ENCODE measurements around the gene ECI1. TPM values are rescaled to one million over a fixed set of nuclear protein-coding genes. Genes with fewer than 3 reads are reported as not detected.

Gene ECI1
- total RNA-seq, 1 donor from 2014 or later: 32.3 TPM

DNA sequence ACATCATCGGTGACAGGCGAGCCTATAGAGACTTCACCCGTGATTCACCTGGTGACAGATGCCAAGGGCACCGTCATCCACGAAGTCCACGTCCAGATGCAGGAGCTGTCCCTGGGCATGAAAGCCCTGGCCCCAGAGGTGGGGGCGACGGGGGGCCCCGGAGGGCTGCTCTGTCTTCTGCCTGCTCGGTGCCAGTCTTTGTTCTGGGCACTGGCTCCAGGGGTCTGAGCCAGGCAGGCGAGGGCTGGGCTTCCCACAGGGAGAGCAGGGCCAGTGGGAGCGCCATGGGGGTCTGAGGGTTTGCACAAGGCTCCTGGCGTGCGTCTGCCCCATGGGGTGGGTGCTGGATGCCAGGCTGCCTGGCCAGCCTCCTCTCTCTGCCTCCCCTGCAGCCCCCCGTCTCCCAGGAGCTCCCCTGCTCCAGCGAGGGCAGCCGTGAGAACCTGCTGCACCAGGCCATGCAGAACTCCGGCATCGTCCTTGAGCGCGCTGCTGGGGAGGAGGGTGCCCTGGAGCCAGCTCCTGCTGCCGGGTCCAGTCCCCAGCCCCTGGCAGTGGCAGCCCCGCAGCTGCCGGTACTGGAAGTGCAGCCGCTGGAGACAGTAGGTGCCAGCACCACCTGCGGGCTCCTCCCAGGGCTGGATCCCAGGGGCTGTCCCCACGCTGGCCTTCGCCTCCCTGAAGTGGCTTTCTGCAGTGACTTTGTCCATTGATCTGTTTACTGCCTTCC lies 18.2 kb downstream of the ECI1 start:
- no peak for DNase-seq

DNA sequence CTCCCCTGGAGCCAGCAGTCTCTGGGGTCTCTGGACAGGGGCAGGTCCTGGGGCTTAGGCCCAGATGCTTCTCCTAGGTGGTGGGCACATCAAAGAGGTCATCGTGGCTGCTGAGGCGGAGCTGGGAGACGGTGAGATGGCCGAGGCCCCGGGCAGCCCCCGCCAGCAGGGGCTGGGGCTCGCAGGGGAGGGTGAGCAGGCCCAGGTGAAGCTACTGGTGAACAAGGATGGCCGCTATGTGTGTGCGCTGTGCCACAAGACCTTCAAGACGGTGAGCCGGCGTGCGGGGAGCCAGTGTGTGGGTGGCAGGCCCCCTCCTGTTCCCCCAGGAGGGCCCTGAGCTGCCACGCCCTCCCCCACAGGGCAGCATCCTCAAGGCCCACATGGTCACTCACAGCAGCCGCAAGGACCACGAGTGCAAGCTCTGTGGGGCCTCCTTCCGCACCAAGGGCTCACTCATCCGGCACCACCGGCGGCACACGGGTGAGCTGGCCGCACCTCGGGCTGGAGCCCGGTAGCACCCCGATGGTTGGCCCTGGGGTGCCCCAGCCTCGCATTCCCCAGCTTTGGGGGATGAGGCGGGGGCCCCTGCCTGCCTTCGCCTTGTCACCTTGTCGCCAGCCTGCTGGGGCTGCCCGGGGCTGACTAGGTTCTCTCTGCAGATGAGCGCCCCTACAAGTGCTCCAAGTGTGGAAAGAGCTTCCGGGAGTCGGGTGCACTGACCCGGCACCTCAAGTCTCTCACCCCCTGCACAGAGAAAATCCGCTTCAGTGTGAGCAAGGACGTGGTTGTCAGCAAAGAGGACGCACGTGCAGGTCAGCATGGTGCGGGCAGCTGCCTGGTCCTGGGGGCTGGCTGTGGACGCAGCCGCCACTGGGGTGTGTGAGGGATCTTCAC lies 19.0 kb downstream of the ECI1 start:
- no peak for DNase-seq

DNA sequence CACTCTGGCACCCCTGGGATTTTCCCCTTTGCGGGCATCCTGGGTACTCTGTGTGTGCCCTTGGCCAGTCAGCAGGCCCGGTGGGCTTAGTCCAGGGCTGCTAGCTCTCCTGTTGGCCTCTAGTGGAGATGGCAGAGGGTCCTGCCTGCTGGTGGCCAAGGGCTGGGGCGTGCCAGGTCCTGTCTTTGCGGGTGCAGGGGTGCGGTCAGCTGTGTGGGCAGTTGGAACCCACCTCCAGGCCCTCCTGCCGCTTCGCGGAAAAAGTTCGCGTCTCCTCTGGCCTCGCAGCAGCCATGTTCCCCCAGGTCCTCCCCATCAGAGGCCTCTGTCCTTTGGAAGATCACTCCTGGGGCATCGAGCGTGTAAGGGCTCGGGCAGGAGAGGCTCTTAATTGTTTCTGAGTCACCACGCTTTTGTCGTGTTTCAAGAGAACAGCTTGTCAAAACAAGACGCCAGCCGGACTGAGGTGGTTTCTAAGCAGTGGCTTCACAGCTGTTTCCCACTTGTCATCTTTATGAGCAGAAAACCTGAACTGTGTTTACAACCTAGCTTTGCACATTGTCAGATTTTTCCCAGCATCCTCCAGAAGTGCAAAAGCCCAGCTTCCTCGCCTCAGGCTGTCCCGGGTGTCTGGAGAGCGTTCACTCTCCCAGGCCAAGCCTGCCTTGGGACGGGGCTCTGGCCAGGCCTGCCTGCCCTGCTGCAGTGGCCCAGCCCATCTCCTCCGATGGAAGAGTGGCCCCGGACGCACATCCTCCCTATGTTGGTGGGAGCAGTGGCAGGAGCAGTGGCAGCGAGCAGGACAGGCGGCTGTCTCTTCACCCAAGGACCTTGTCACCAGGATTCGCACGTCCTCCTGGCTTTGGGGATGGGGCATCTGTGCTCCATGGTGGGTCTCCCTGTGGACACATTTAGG lies 20.1 kb downstream of the ECI1 start:
- DNase-seq: no peak

DNA sequence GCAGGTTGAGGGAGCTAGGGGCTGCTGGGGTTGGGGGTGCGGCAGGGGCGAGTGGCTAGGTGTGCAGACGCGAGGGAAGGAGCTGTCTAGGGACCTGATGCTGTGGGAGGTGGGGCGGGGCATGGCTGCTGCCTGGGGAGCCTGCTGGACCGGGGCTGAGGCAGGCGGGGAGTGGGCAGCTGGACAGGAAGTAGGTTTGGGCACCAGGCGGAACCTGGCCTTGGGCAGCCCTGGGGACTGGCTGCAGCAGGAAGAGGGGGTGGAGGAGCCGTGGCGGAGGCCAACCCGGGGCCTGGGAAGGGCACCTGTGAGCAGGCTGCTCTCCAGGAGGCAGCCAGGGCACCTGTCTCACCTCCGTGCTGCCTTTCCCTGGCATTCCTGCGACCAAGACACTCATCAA lies 21.0 kb downstream of the ECI1 start:
- no peak for DNase-seq

DNA sequence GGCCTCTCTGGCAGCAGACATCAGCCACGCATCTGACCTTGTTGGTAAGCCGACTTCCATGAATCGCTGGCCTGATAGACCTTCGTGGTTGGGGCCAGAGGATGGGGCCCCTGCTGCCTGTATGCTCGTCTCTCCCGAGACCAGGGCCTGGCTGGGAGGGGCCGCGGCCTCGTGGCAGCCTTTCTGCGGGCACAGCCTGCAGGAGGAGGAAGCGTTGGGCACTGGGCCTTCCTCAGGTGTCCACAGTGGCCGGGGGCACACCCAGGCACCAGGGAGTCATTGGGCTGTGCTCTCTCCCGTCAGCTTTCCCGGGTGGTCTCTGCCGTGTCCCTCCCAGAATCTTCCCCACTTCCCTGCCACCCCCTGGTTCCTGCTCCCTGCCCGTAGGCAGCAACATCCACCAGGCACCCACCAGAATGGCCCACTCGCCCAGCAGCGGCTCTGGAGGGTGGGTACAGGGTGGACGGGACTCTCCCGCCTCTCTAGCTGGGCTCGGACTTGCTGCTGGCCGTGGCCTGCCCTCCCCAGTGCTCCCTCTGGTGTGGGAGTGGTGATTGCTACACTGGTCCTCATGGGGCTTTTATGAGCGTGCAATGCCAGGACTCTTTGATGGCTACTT lies 21.6 kb downstream of the ECI1 start:
- DNase-seq: no peak

DNA sequence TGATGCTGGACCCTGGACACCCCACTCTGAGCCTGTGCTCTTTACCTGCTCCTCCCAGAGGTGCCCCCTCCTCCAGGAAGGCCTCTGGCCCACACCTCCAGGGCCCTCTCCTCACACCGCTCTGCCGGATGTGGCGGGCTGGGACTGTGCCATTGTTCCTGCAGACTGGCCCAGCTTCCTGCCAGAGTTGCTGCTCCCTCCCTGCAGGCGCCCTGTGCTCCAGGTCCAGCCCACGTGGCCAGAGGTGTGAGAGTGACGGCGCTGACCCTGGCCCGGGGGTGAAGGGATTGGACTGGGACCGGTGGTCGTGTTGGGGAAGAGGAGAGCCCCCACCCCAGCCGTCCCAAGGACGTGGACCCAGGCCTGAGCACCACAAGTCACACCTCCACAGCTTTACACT lies 22.3 kb downstream of the ECI1 start:
- DNase-seq: no peak

DNA sequence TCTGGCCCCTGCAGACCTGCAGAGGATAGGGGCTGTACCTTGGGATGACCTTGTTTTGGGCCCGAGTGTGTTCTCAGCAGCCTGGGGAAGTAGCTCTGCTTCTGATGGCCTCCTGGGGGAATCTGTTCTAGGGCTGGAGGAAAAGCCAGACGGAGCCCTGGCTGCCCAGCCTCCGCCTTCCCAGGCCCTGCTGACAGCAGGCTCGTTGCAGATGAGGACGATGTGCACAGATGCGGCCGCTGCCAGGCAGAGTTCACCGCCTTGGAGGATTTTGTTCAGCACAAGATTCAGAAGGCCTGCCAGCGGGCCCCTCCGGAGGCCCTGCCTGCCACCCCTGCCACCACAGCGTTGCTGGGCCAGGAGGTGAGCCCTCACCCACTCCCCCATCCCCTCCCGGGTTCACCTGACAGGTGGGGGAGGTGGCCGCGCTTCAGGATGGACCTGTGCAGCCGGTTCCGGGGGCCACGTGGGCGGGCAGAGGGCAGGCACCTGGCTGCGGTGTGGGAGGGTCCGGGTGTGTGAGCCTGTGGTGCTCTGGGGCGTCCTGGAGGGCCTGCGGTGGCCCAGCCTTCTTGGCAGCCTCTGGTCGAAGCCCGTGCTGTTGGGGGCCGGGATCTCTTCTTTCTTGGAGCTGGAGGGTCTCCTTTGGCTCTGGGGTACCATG lies 23.1 kb downstream of the ECI1 start:
- DNase-seq: no peak

DNA sequence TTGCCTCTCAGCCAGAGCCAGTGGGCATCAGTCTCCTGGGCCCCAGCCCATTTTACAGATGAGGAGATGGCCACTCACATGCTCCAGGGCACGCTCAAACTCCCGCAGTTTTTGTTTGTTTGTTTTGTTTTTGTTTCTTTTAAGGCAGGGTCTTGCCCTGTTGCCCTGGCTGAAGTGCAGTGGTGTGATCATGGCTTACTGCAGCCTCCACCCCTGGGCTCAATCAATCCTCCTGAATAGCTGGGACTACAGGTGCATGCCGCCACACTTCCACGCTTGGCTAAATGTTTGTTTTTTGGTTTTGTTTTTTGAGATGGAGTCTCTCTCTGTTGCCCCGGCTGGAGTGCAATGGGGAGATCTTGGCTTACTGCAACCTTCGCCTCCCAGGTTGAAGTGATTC lies 24.5 kb downstream of the ECI1 start:
- no peak for DNase-seq

DNA sequence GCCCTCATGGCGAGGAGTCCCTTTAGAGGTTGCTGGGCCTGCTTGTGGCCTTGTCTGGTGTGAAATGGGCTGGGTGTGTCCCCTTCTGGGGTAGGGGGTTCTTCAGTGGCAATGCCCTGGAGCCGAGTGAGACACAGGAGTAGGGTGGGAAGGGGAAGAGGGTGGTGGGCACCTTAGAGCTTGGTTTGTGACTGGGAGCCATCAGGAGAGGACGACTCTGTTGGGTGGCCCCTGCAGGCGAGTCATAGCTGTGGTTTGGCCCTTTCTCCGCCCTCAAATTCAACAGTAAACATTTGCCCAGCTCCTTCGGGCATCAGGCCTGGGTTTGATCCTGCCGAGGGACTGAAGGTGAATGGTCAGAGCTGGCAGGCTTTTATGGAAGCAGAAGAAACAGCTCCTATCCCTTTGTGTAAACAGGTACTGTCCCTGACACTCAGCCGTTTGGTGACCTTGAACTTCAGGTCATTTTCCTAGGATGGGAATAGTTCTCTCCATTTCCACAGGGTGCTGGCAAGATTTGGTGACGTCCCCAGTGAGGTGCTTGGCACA lies 25.1 kb downstream of the ECI1 start:
- no peak for DNase-seq

DNA sequence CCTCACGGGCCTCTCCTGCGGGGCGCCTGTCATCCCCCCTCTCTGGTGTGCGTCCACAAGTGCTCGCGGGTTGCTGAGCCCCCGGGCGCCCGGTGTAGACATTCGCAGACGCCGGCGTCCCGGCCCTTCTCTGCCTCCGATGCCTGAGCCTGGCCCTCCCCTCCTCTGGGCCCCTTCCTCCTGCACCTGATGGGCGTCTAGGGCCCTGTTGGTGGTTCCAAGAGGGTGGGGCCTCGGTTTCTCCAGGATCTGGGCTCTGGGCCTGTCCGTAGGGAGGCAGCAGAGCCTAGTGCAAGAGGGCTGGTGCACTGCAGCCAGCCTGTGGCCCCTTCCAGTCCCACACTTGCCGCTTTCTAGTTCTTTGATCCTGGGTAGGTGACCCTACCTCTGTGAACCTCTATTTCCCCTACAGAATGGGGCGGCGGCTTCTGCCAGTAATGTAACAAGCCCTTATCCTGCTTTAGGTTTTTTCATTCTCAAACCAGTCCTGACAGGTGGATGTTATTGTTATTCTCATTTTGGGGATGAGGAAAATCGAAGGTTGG lies 27.4 kb downstream of the ECI1 start:
- DNase-seq: peak; percentile 73

DNA sequence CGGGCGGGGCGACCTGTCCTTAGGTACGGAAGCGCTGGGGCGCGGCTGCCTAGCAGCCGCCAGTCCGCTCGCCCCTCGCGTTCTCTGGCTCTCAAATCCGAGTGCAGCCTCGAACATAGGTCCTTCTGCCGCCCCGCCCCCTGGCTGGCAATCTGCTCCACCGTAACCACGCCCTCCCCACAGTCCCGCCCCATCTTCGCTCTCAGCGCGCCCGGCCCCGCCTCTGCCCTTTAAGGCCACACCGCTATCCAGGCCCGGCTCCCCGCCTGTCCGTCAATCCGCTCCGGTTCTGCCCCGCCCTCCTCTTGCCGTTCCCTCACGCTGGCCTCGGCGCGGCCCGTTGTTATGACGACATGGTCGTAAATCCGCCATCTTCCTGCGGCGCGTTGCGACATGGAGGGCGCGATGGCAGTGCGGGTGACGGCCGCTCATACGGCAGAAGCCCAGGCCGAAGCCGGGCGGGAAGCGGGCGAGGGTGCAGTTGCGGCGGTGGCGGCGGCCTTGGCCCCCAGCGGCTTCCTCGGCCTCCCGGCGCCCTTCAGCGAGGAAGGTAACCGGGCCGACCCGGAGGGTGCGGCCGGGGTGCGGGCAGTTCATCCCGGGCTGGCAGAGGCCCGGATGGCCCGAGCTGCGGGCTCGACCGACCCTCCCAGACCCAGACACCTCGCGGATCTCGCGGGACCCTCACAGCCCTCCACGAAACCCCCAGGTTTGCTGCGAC lies 28.0 kb downstream of the ECI1 start, which contains the start of gene E4F1:
TSS of gene E4F1 (plus strand) at position 371 of the 721 bp plus-strand sequence. CDS start at position 394, 23 bp downstream.
- peak; percentile 100 for DNase-seq

DNA sequence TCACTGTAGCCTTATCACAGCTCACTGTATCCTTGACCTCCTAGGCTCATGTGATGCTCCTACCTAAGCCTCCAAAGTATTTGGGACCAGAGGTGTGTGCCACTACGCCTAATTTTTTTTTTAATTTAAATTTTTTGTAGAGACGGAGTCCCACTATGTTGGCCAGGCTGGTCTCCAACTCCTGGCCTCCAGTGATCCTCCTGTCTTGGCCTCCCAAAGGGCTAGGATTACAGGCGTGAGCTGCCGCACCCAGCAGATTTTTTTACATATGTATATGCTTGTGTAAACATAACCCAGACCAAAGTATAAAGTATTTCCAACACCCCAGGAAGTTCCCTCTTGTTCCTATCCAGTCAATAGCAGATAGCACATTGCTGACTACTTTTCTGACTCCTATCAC lies 35.1 kb downstream of the ECI1 start:
- DNase-seq: no peak

DNA sequence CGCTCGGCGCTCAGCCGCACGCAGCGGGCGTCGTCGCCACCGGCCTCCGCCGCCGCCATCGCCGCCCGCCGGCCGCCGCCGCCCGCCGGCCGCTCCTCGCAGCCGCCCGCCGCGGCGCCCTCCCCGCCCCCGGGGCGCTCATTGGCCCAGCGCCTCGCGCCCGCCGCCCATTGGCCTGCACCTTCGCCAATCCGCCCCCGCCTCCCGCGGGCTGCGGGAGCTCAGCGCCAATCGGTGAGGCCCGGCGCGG lies 36.7 kb downstream of the ECI1 start, which contains the start of gene PGP:
TSS of gene PGP (minus strand) at position 122 of the 250 bp plus-strand sequence. CDS start at position 59, 63 bp downstream.
- no peak for DNase-seq

DNA sequence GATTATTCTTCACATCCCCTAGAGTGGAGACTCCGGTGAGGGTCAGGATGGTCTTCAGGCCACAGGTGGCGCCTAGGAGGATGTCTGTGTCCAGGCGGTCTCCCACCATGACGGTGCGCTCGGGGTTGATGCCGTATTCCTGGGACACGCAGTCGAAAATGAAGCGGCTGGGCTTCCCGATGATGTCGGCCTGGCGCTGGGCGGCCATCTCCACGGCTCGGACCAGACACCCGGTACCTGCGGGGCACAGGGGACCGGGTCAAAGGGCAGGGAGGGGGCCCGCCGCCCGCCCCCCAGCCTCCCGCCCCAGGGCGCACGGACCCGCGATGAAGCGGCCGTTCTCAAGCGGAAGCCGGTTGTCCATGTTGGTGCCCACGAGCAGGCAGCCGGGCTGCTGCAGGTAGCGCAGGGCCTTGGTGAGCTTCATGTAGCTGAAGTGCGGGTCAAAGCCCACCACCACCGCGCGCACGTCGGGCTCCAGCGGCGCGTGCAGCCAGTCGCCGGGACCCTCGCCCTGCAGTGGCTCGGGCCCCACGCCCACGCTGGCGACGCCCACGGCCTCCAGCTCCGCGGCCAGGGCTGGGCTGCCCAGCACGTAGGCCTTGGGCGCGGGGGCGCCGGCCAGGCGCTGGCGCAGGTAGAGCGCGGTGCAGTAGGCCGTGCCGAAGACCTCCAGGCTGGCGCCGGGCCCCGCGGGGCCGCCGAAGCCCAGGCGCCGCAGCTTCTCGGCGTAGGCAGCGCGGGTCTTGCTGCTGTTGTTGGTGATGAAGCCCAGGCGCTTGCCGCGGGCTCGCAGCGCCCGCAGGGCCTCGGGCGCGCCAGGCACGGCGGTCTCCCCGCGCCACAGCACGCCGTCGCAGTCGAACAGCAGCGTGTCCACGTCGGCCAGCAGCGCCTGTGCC lies 37.3 kb downstream of the ECI1 start:
- DNase-seq: peak; percentile 37

DNA sequence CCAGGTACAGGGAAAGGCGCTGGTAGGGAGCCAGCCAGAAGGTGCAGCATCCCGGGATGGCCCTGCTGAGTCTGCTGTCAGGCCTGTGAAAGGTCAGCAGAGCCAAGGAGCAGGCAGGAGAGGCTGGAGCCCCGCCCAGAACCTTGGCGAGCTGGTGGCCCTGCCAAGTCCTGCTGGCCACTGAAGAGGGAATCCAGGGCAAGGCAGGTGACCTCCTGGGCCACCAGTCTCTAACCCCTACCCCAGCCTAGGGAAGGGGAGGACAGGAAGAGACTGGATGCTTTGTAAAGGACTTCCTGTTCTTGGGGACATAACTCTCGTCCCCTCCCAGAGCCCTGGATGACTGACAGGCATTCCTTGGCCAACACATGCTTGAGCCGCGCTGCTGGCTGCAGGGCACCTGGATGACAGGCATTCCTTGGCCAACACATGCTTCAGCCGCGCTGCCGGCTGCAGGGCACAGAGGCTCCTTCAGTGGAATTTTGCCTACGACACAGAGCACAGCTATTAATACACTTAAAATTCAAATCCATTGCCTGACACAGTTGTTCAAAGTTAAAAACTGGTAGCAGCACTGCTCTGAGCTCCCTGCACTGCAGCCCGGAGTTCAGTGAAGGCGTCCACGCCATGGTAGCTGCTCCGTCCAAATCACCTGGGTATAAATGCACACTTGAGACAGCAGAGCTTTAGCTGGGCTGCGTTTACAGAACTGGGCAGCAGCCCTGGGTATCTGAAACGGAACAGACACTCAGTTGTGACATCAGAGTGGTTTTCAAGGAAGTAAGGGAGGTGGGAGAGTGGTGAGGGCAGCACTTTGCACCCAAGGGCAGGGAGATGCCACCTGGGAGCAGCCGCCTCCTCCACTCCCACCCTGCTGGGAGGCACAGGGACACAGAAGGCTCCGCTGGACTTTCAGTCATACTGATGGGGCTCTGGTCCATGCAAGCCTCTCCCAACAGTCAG lies 38.7 kb downstream of the ECI1 start:
- DNase-seq: no peak

DNA sequence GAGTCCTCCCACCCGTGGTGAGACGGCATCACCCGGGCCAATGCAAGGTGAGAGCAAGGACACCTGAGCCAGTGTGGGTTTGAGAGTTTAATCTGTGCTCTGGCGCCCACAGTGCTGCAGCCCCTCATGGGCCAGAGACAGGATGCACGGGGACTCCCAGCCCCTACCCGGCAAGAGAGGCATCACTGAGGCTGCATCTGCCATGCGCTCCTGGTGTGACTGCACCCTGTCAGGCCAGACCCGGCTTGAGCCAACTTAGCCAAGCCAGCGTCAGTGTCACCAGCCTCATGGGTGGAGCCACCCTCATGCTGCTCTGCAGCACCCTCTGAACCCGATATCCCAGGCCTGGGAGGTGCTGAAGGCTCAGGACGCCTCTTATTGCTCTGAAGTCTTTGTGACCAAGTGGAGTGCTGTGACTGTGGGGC lies 39.5 kb downstream of the ECI1 start:
- DNase-seq: no peak

DNA sequence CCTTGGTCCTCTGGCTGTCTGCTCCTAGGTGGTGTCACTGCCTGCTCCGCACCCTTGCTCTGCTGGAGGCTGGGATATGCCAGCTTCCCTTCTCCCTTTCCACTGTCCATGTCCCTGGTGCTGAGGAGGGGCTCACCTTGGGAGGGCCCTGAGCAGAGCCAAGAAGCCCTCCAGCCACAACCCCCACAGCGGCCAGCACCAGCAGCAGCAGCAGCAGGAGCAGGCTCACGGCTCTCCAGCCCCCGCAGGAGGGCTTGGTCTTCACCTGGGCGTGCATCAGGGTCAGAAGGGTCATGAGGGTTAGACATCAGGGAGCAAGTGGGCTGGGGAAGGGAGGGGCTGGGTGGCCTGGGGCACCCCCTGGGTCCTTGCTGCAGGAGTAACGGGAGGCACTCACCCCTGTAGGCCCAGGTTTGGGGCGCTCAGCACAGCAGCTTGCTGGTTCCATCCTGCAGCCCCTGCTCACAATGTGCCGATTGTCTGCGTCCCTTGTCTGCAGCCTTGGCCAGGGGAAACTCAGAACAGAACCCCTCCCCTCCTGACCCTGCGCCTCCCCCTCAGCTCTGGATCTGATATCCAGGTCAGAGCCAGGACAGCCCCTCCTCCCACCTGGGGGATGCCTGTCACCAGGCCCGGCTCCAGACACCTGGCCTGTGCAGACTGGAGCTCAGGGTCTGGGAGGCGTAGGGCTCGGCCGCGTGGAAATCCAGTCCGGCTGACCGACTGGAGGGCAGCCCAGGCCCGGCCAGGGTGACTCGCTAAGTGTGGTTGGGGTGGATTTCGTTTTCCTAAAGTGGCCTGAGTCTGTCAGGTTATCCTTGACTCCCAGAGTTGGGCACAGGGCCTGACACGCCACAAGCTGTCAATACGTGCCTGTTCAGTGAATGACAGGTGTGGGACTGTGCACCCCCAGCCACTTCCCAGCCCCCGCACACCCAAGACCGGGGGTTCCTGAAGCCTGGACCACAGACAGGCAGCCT lies 40.7 kb downstream of the ECI1 start, which contains the start of gene BRICD5:
TSS of gene BRICD5 (minus strand) at position 478 of the 980 bp plus-strand sequence. CDS start at position 448, 30 bp downstream.
- no peak for DNase-seq

All from dermis blood vessel endothelial cell (primary cell).